Body of pancreas (tissue), 4 donors: Measurements from ENCODE around the gene ZC3H18. TPM values are rescaled to one million over a fixed set of nuclear protein-coding genes. Genes with fewer than 3 reads are reported as not detected.
"Not testable (repeated sequence)": the region's sequence is repeated elsewhere in the genome, so short reads cannot be mapped to it uniquely, and the experiment has no call there.

Experiments
- ATAC-seq: fragments of 150-250 bp; one replicate; pipeline ENCODE4 v1.9.1; 2016
- DNase-seq, 4 donors: peaks; one replicate each; pipeline ENCODE4 v3.0.0-alpha.2; 2019
- H3K27ac ChIP-seq, 4 donors: fragments of 200-600 bp; sonication (generic); 1 replicate in 3 of 4; 2 replicates in 1 of 4; pipeline versions ENCODE4 v1.5.1 to v1.6.1; 2016 to 2019; ENCODE audit warnings: mild to moderate bottlenecking in 1 of 4, mixed read lengths in 1 of 4, moderate library complexity in 1 of 4
- H3K27me3 ChIP-seq, 2 donors: fragments of 200-600 bp; sonication (generic); one replicate each; pipeline ENCODE4 v1.6.0; 2016; ENCODE audit warnings: mild to moderate bottlenecking in 1 of 2
- H3K36me3 ChIP-seq, 2 donors: fragments of 200-600 bp; sonication (generic); replicated peaks in 1 of 2; 2 replicates each; pipeline ENCODE4 v1.5.1; 2016; ENCODE audit warnings: low read depth in 2 of 2; ENCODE audit not compliant: insufficient read depth in 1 of 2
- H3K4me1 ChIP-seq: fragments of 200-600 bp; sonication (generic); one replicate; pipeline ENCODE4 v1.6.0; 2016
- H3K4me3 ChIP-seq, 2 donors: fragments of 200-600 bp; sonication (generic); 1 replicate in 1 of 2; 2 replicates in 1 of 2; pipeline ENCODE4 v1.5.1; 2016 to 2019
- H3K9me3 ChIP-seq, 3 donors: fragments of 200-600 bp; sonication (generic); 1 replicate in 2 of 3; 2 replicates in 1 of 3; pipeline ENCODE4 v1.5.1; 2016
- CTCF ChIP-seq, 7 experiments: fragments of 450-650 bp in 4 of 7; fragments of 200-600 bp in 3 of 7; sonication (generic) in 3 of 7; IDR thresholded peaks; one replicate each; pipeline ENCODE4 v1.5.1; 2016 to 2019; ENCODE audit warnings: antibody characterized with exemption in 7 of 7
- POLR2A ChIP-seq, 3 donors: fragments of 450-650 bp; IDR thresholded peaks; one replicate each; pipeline ENCODE4 v1.6.1; 2016; ENCODE audit warnings: antibody characterized with exemption in 3 of 3, mild to moderate bottlenecking in 2 of 3
- WGBS, 2 donors: methylation state at CpG; one replicate each; pipeline ENCODE4 v1.1.5; 2017; 5-methylcytosine and 5-hydroxymethylcytosine counted together
- intact Hi-C: fragments of 100-400 bp; cut with DNase I; formaldehyde crosslinking; loops from one replicate; pipeline ENCODE4 v1.15.1; 2023
- total RNA-seq, 2 donors: library from RNA; depleted of rRNA; stranded (reverse); fragments of >200 nt; gene quantifications; one replicate each; pipeline ENCODE4 v1.1.0, GENCODE V29; 2016

Gene ZC3H18
- total RNA-seq, 2 donors from 2014 or later = 11.7 to 22.4 TPM

GRCh38 chr16:88606148-88606757 lies 36.0 kb downstream of the ZC3H18 start:
- no peak overlapping the region for H3K27ac ChIP-seq
- H3K36me3 ChIP-seq = peaks cover 0 to 12% of the 10 kb centered on the region in 2 donors
- DNase-seq = no peak

DNA sequence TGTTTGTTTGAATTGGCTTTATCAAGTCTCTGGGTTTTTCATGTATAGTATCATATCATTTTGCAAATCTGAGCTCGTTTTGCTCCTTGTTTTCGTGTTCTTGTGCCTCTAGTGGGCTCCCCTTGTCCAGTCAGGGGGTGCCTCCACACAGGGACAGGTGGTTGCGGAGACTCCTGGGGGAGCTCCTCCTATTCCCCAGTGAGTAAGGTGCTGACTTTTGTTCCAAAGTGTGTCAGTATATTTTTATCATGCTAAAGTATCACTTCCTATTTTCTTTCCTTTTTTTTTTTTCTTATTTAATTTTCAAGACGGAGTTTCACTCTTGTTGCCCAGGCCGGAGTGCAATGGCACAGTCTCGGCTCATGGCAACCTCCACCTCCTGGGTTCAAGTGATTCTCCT lies 37.9 kb downstream of the ZC3H18 start:
- Histone ChIP-seq H3K4me1 (no peaks in the 10 kb centered on the region), H3K27ac (no peak overlapping the region), H3K9me3 (no peaks in the 10 kb centered on the region), H3K4me3 (no peak overlapping the region), H3K36me3 (peaks cover 0 to 13% of the 10 kb centered on the region in 2 donors), H3K27me3 (no peaks in the 10 kb centered on the region)
- whole genome bisulfite sequencing, 2 donors = 81 to 86% methylated on average over 6 of the region's 6 CpGs
- DNase-seq = no peak
- intact Hi-C loops = no loop called here
- TF ChIP-seq CTCF (IDR thresholded peaks at IDR 0.05) = no peak
- TF ChIP-seq POLR2A (IDR thresholded peaks at IDR 0.05) = no peak
- ATAC-seq = no peak

More at GRCh38 chr16:88606148-88606757, 36.0 kb downstream of the ZC3H18 start:
- no peak for ATAC-seq
- H3K4me3 ChIP-seq = no peak overlapping the region
- no peaks in the 10 kb centered on the region for H3K9me3 ChIP-seq
- WGBS, 2 donors = 84 to 91% methylated on average over 17 of the region's 17 CpGs
- TF ChIP-seq CTCF (IDR thresholded peaks at IDR 0.05) = no peak
- no peak for TF ChIP-seq POLR2A (IDR thresholded peaks at IDR 0.05)
- intact Hi-C loops = no loop called here
- H3K27me3 ChIP-seq = no peaks in the 10 kb centered on the region
- H3K4me1 ChIP-seq = no peaks in the 10 kb centered on the region

- H3K27ac ChIP-seq, H3K27me3 ChIP-seq, H3K4me3 ChIP-seq, ATAC-seq, intact Hi-C loops, H3K9me3 ChIP-seq, DNase-seq: not testable (repeated sequence)
- peaks cover 12% of the 10 kb centered on the region for H3K4me1 ChIP-seq
- 90 to 97% methylated on average over 8 of the region's 8 CpGs for WGBS, 2 donors
- peaks cover 0 to 13% of the 10 kb centered on the region in 2 donors for H3K36me3 ChIP-seq
Observed at GRCh38 chr16:88609426-88609825, 39.2 kb downstream of the ZC3H18 start.

- Histone ChIP-seq H3K27ac (no peak overlapping the region), H3K4me3 (no peak overlapping the region), H3K9me3 (no peaks in the 10 kb centered on the region), H3K36me3 (peaks cover 0 to 13% of the 10 kb centered on the region in 2 donors), H3K4me1 (peaks cover 18% of the 10 kb centered on the region), H3K27me3 (no peaks in the 10 kb centered on the region)
- ATAC-seq (no peak), DNase-seq (no peak)
- intact Hi-C loops = loop anchor here (10.0 kb wide), 1 partner anchor 75 kb away; the partner anchor contains the start of gene SNAI3
- WGBS, 2 donors = 80 to 91% methylated on average over 1 to 6 of the region's 6 CpGs
- TF ChIP-seq POLR2A (IDR thresholded peaks at IDR 0.05) (no peak), CTCF (IDR thresholded peaks at IDR 0.05) (no peak)
Observed at GRCh38 chr16:88610080-88610479, 39.9 kb downstream of the ZC3H18 start.

- no peak for ATAC-seq
- no peak overlapping the region for H3K27ac ChIP-seq
- no peaks in the 10 kb centered on the region for H3K9me3 ChIP-seq
- intact Hi-C loops = loop anchor here (10.0 kb wide), 1 partner anchor 74 kb away; the partner anchor contains the start of gene SNAI3
- no peaks in the 10 kb centered on the region for H3K27me3 ChIP-seq
- no peak overlapping the region for H3K4me3 ChIP-seq
- H3K36me3 ChIP-seq = peaks cover 0 to 12% of the 10 kb centered on the region in 2 donors
- TF ChIP-seq CTCF (IDR thresholded peaks at IDR 0.05) = peak in 2 of 7 experiments; percentile 42
- TF ChIP-seq POLR2A (IDR thresholded peaks at IDR 0.05) = no peak
- peak in 2 of 4 donors; percentile 42 to 48 for DNase-seq
- peaks cover 28% of the 10 kb centered on the region for H3K4me1 ChIP-seq
- 86 to 89% methylated on average over 48 of the region's 49 CpGs for WGBS, 2 donors
Observed at GRCh38 chr16:88610909-88611812, 41.0 kb downstream of the ZC3H18 start.
